LNCAP (cell line): ENCODE results near the gene AMBRA1.

Experiments
- CTCF ChIP-seq: fragments of 450-650 bp; IDR thresholded peaks from 2 replicates; pipeline ENCODE4 v1.5.1; 2017; ENCODE audit warnings: mild to moderate bottlenecking

The AMBRA1 gene

GRCh38 chr11:46547579-46547978, 46.2 kb downstream of the AMBRA1 start:
- no peak for TF ChIP-seq CTCF

- no peak for TF ChIP-seq CTCF
Observed at GRCh38 chr11:46543564-46543963, 50.3 kb downstream of the AMBRA1 start.

- TF ChIP-seq CTCF, result peak; percentile 50
Observed at GRCh38 chr11:46541593-46542371, 52.0 kb downstream of the AMBRA1 start.

GRCh38 chr11:46540807-46541206, 53.0 kb downstream of the AMBRA1 start:
- TF ChIP-seq CTCF, result no peak

- peak; percentile 93 for TF ChIP-seq CTCF
Observed at GRCh38 chr11:46537537-46538295, 56.1 kb downstream of the AMBRA1 start.

GRCh38 chr11:46537121-46537520, 56.7 kb downstream of the AMBRA1 start:
- TF ChIP-seq CTCF, result no peak

GRCh38 chr11:46535688-46536087, 58.1 kb downstream of the AMBRA1 start:
- no peak for TF ChIP-seq CTCF
